Thyroid gland (tissue), 4 donors: ENCODE results near the gene CD82. TPM values are rescaled to one million over a fixed set of nuclear protein-coding genes. Genes with fewer than 3 reads are reported as not detected.

Experiments
- DNase-seq, 2 donors: peaks; one replicate each; pipeline ENCODE4 v3.0.0-alpha.2; 2019
- H3K27ac ChIP-seq, 3 donors: fragments of 200-600 bp; sonication (generic); 1 replicate in 2 of 3; 2 replicates in 1 of 3; pipeline ENCODE4 v1.5.1; 2016 to 2019; ENCODE audit warnings: mild to moderate bottlenecking in 1 of 3, moderate library complexity in 1 of 3
- H3K27me3 ChIP-seq: fragments of 200-600 bp; sonication (generic); one replicate; pipeline ENCODE4 v1.5.1; 2019
- H3K36me3 ChIP-seq, 2 donors: fragments of 200-600 bp; sonication (generic); one replicate each; pipeline ENCODE4 v1.5.1; 2016 to 2019
- H3K4me1 ChIP-seq, 2 donors: fragments of 200-600 bp; sonication (generic); one replicate each; pipeline ENCODE4 v1.5.1; 2017 to 2019
- H3K4me3 ChIP-seq, 3 donors: fragments of 200-600 bp; sonication (generic); replicated peaks in 1 of 3; 1 replicate in 2 of 3; 2 replicates in 1 of 3; pipeline ENCODE4 v1.5.1; 2016; ENCODE audit warnings: mild to moderate bottlenecking in 1 of 3
- H3K9me3 ChIP-seq: fragments of 200-600 bp; sonication (generic); one replicate; pipeline ENCODE4 v1.5.1; 2017
- POLR2A ChIP-seq, 2 donors: fragments of 450-650 bp; IDR thresholded peaks; one replicate each; pipeline ENCODE4 v1.6.1; 2017; ENCODE audit warnings: antibody characterized with exemption in 2 of 2, mild to moderate bottlenecking in 2 of 2, moderate library complexity in 1 of 2
- WGBS, 2 donors: methylation state at CpG; one replicate each; pipeline ENCODE4 v1.1.5; 2017; 5-methylcytosine and 5-hydroxymethylcytosine counted together
- intact Hi-C: fragments of 100-400 bp; cut with DNase I; formaldehyde crosslinking; loops from one replicate; pipeline ENCODE4 v1.15.1; 2023
- total RNA-seq, 4 donors: library from RNA; depleted of rRNA; stranded (reverse); fragments of >200 nt; gene quantifications; one replicate each; pipeline ENCODE4 v1.2.3, GENCODE V29; 2016
- TF ChIP-seq, protein P1 (sequence below), 6 experiments: fragments of 200-600 bp in 3 of 6; fragments of 450-650 bp in 3 of 6; sonication (generic) in 3 of 6; IDR thresholded peaks; one replicate each; pipeline ENCODE4 v1.5.1; 2016 to 2019; ENCODE audit warnings: antibody characterized with exemption in 6 of 6, mild to moderate bottlenecking in 2 of 6, inconsistent platforms in 1 of 6, moderate library complexity in 1 of 6

CD82 gene
- total RNA-seq, 4 donors from 2014 or later, result 11.8 to 24.0 (median 18.7) TPM

- 55 to 77% methylated on average over 6 of the region's 6 CpGs for WGBS, 2 donors
- intact Hi-C loops, result no loop called here
- no peak for TF ChIP-seq POLR2A (IDR thresholded peaks at IDR 0.05)
- TF ChIP-seq, protein P1, sequence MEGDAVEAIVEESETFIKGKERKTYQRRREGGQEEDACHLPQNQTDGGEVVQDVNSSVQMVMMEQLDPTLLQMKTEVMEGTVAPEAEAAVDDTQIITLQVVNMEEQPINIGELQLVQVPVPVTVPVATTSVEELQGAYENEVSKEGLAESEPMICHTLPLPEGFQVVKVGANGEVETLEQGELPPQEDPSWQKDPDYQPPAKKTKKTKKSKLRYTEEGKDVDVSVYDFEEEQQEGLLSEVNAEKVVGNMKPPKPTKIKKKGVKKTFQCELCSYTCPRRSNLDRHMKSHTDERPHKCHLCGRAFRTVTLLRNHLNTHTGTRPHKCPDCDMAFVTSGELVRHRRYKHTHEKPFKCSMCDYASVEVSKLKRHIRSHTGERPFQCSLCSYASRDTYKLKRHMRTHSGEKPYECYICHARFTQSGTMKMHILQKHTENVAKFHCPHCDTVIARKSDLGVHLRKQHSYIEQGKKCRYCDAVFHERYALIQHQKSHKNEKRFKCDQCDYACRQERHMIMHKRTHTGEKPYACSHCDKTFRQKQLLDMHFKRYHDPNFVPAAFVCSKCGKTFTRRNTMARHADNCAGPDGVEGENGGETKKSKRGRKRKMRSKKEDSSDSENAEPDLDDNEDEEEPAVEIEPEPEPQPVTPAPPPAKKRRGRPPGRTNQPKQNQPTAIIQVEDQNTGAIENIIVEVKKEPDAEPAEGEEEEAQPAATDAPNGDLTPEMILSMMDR (IDR thresholded peaks at IDR 0.05), result no peak
- no peak overlapping the region for H3K4me3 ChIP-seq
- DNase-seq, result no peak
- no peaks in the 10 kb centered on the region for H3K36me3 ChIP-seq
- no peak overlapping the region for H3K27ac ChIP-seq
- H3K9me3 ChIP-seq, result no peaks in the 10 kb centered on the region
- H3K27me3 ChIP-seq, result no peaks in the 10 kb centered on the region
- H3K4me1 ChIP-seq, result peaks cover 0 to 3% of the 10 kb centered on the region in 2 donors
Observed at GRCh38 chr11:44579302-44579761, 13.9 kb downstream of the CD82 start.

DNA sequence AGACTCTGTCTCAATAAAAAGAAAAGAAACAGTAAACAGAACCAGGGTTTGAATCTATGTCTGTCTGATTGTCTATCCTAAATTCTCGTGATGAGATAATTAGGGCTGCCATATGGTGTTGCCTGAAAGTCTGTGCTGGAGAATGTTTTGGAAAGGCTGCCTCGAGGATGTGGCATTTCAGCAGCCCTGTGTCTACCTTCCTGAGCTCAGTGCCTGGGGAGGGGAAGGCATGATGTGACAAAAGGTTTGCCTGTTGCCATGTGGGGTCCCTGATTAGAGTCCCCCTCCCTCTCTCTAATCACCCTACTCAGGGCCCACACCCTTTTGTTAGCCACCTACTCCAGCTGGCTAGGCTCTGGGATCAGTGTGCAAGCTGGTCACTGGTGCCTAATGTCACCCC lies 15.2 kb downstream of the CD82 start:
- 97 to 98% methylated on average over 2 of the region's 2 CpGs for WGBS, 2 donors
- peaks cover 0 to 13% of the 10 kb centered on the region in 2 donors for H3K4me1 ChIP-seq
- H3K9me3 ChIP-seq, result no peaks in the 10 kb centered on the region
- H3K27ac ChIP-seq, result no peak overlapping the region
- no peak for DNase-seq
- intact Hi-C loops, result no loop called here
- H3K36me3 ChIP-seq, result no peaks in the 10 kb centered on the region
- H3K27me3 ChIP-seq, result no peaks in the 10 kb centered on the region
- no peak for TF ChIP-seq POLR2A (IDR thresholded peaks at IDR 0.05)
- TF ChIP-seq, protein P1 (IDR thresholded peaks at IDR 0.05), result no peak
- H3K4me3 ChIP-seq, result no peak overlapping the region

DNA sequence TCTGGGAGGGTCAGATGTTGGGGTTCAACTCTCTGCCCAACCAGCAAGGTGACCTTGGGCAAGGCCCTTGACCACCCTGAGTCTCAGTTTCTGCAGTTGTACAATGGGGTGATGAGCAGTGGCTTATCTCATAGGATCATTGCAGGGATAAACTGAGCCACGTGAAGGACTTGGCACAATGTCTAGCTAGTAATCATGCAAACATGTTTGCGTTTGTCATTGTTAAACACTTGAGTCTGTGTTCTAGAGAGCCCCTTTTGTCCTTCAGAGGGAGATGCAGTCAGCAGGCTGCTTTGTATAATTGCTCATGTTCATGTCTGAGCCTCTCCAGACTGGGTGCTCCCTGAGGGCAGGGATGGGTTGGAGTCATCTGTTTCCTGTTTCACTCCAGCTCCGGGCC lies 15.8 kb downstream of the CD82 start:
- no peak for DNase-seq
- Histone ChIP-seq H3K4me3 (no peak overlapping the region), H3K36me3 (no peaks in the 10 kb centered on the region), H3K27ac (no peak overlapping the region), H3K27me3 (no peaks in the 10 kb centered on the region), H3K9me3 (no peaks in the 10 kb centered on the region), H3K4me1 (peaks cover 0 to 13% of the 10 kb centered on the region in 2 donors)
- intact Hi-C loops, result no loop called here
- TF ChIP-seq, protein P1 (IDR thresholded peaks at IDR 0.05), result no peak
- TF ChIP-seq POLR2A (IDR thresholded peaks at IDR 0.05), result no peak
- 78 to 86% methylated on average over 1 to 3 of the region's 3 CpGs for WGBS, 2 donors

DNA sequence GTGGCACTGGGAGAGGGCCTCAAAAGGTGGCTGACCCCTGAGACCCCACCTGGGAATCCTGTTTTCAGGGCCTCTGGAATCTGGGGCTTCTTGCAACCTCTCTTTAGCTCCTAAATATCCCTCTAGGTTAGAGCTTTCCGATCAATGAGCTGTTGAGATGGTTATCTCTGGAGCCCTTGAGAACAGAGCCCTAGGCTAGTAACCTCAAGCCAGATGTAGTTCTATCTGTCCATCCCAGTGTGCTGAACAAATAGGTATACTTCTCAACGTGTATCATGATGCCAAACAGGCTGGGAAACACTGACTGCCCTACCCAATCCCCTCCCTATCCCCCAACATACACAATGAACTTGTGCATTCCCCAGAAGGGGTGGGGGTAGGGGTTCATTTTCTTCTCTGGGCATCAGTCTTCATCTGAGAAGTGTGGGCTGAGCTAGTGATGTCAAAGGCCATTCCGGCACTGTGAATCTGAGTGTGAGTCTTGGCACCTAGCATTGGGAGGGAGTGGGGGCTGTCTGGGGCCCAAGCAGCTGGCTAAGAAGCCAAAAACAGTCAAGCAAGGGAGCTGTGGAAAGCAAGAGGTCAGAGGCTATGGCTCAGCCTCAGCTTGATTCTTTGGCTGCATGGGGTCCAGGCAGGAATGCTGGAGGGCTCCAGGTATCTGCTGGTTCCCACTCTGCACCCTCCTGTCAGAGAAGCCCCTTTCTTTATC lies 17.3 kb downstream of the CD82 start:
- DNase-seq, result no peak
- no peaks in the 10 kb centered on the region for H3K27me3 ChIP-seq
- no peak for TF ChIP-seq POLR2A (IDR thresholded peaks at IDR 0.05)
- TF ChIP-seq, protein P1 (IDR thresholded peaks at IDR 0.05), result no peak
- WGBS, 2 donors, result 83 to 89% methylated on average over 3 of the region's 3 CpGs
- H3K27ac ChIP-seq, result no peak overlapping the region
- H3K4me3 ChIP-seq, result no peak overlapping the region
- peaks cover 0 to 13% of the 10 kb centered on the region in 2 donors for H3K4me1 ChIP-seq
- H3K36me3 ChIP-seq, result no peaks in the 10 kb centered on the region
- H3K9me3 ChIP-seq, result no peaks in the 10 kb centered on the region
- intact Hi-C loops, result no loop called here

- no peaks in the 10 kb centered on the region for H3K9me3 ChIP-seq
- H3K4me3 ChIP-seq, result no peak overlapping the region
- TF ChIP-seq POLR2A (IDR thresholded peaks at IDR 0.05), result no peak
- TF ChIP-seq, protein P1 (IDR thresholded peaks at IDR 0.05), result no peak
- H3K27ac ChIP-seq, result no peak overlapping the region
- H3K27me3 ChIP-seq, result no peaks in the 10 kb centered on the region
- H3K4me1 ChIP-seq, result peaks cover 0 to 13% of the 10 kb centered on the region in 2 donors
- intact Hi-C loops, result no loop called here
- WGBS, 2 donors, result 88 to 100% methylated on average over 2 of the region's 2 CpGs
- H3K36me3 ChIP-seq, result no peaks in the 10 kb centered on the region
- no peak for DNase-seq
Observed at GRCh38 chr11:44583353-44583669, 17.8 kb downstream of the CD82 start.
